DND-41 (cell line): Measurements from ENCODE around the gene METAP1D.

Experiments used
- ATAC-seq: fragments of 200-7000 bp; cut with Tn5 transposase; 3 replicates; pipeline ENCODE4 v1.9.1; 2021; ENCODE audit warnings: low read depth; ENCODE audit not compliant: insufficient read depth
- DNase-seq: peaks from one replicate; pipeline ENCODE4 v3.0.0-alpha.2; 2020
- H2AFZ ChIP-seq: 2 replicates; pipeline ENCODE4 v1.6.0; 2012; ENCODE audit warnings: low read depth, low read length
- H3K27ac ChIP-seq: 2 replicates; pipeline ENCODE4 v1.5.1; 2012; ENCODE audit warnings: low read length, inconsistent platforms
- H3K27me3 ChIP-seq: fragments of 200-600 bp; sonication (generic); 2 replicates; pipeline ENCODE4 v1.6.0; 2012; ENCODE audit warnings: low read length, mild to moderate bottlenecking, inconsistent platforms; ENCODE audit not compliant: insufficient read depth, poor library complexity
- H3K36me3 ChIP-seq: 2 replicates; pipeline ENCODE4 v1.5.1; 2012; ENCODE audit warnings: low read length, inconsistent platforms; ENCODE audit not compliant: insufficient read depth
- H3K4me1 ChIP-seq: 2 replicates; pipeline ENCODE4 v1.5.1; 2012; ENCODE audit warnings: mild to moderate bottlenecking, low read length; ENCODE audit not compliant: insufficient read depth
- H3K4me2 ChIP-seq: 2 replicates; pipeline ENCODE4 v1.6.0; 2012; ENCODE audit warnings: mild to moderate bottlenecking, moderate library complexity, low read length, inconsistent platforms; ENCODE audit not compliant: insufficient read depth
- H3K4me3 ChIP-seq, 2 experiments: fragments of 200-600 bp in 1 of 2; shearing (Covaris generic) in 1 of 2; 2 replicates each; pipeline ENCODE4 v1.5.1; 2012 to 2016; ENCODE audit warnings: inconsistent platforms in 2 of 2, low read length in 2 of 2, mild to moderate bottlenecking in 2 of 2, low read depth in 1 of 2, moderate library complexity in 1 of 2
- H3K79me2 ChIP-seq: 2 replicates; pipeline ENCODE4 v1.6.0; 2012; ENCODE audit warnings: low read length, inconsistent platforms; ENCODE audit not compliant: insufficient read depth
- H3K9ac ChIP-seq: 2 replicates; pipeline ENCODE4 v1.6.0; 2012; ENCODE audit warnings: low read depth, mild to moderate bottlenecking, inconsistent platforms, low read length, moderate library complexity
- H3K9me3 ChIP-seq: 2 replicates; pipeline ENCODE4 v1.5.1; 2012; ENCODE audit warnings: low read length, moderate library complexity, mild to moderate bottlenecking, inconsistent platforms; ENCODE audit not compliant: insufficient read depth, severe bottlenecking
- H4K20me1 ChIP-seq: 2 replicates; pipeline ENCODE4 v1.6.0; 2012; ENCODE audit warnings: low read length; ENCODE audit not compliant: insufficient read depth
- EZH2 ChIP-seq: IDR thresholded peaks from 3 replicates; pipeline ENCODE4 v1.6.1; 2012; ENCODE audit warnings: borderline replicate concordance, low read depth, mild to moderate bottlenecking, moderate library complexity, low read length, inconsistent platforms; ENCODE audit not compliant: severe bottlenecking
- TF ChIP-seq, protein P1 (sequence below): IDR thresholded peaks from 2 replicates; pipeline ENCODE4 v1.5.1; 2012; ENCODE audit warnings: borderline replicate concordance, low read length, moderate library complexity, mild to moderate bottlenecking; ENCODE audit not compliant: poor library complexity, severe bottlenecking; ENCODE audit errors: extremely low read depth

Gene METAP1D

GRCh38 chr2:172007372-172007771 is 7.6 kb downstream of the METAP1D start:
- Histone ChIP-seq H3K79me2 (no peaks in the 10 kb centered on the region), H3K9me3 (no peaks in the 10 kb centered on the region), H3K27ac (no peak overlapping the region), H3K4me2 (no peak overlapping the region), H3K27me3 (no peaks in the 10 kb centered on the region), H2AFZ (no peak overlapping the region), H3K9ac (no peak overlapping the region), H4K20me1 (no peaks in the 10 kb centered on the region), H3K4me3 (no peak overlapping the region), H3K4me1 (peaks cover 11% of the 10 kb centered on the region), H3K36me3 (no peaks in the 10 kb centered on the region)
- TF ChIP-seq, protein P1, sequence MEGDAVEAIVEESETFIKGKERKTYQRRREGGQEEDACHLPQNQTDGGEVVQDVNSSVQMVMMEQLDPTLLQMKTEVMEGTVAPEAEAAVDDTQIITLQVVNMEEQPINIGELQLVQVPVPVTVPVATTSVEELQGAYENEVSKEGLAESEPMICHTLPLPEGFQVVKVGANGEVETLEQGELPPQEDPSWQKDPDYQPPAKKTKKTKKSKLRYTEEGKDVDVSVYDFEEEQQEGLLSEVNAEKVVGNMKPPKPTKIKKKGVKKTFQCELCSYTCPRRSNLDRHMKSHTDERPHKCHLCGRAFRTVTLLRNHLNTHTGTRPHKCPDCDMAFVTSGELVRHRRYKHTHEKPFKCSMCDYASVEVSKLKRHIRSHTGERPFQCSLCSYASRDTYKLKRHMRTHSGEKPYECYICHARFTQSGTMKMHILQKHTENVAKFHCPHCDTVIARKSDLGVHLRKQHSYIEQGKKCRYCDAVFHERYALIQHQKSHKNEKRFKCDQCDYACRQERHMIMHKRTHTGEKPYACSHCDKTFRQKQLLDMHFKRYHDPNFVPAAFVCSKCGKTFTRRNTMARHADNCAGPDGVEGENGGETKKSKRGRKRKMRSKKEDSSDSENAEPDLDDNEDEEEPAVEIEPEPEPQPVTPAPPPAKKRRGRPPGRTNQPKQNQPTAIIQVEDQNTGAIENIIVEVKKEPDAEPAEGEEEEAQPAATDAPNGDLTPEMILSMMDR: no peak
- TF ChIP-seq EZH2: no peak
- ATAC-seq (no peak), DNase-seq (no peak)

DNA sequence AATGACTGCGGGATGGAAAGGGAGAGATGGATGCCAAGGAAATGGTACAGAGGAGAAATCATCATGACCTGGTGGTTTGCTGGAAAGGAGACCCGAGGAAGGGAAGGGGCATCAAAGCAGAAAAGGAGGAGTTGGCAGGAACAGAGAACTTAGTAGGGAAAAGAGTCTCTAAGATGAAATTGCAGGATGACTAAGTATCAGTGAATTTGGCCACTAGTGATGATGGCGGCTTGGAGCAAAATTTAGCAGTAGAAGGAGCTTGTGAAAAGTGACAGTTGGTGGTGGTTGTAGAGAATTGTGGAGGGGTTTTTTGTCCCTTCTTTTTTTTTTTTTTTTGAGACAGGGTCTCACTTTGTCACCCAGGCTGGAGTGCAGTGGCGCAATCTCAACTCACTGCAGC is 10.1 kb downstream of the METAP1D start:
- peaks cover 6% of the 10 kb centered on the region; the same call in 1 of the 2 replicates for H3K79me2 ChIP-seq
- H3K27me3 ChIP-seq: no peaks in the 10 kb centered on the region
- no peak for TF ChIP-seq EZH2
- TF ChIP-seq, protein P1: no peak
- H3K4me2 ChIP-seq: no peak overlapping the region
- no peak for ATAC-seq
- no peaks in the 10 kb centered on the region for H3K36me3 ChIP-seq
- no peak overlapping the region for H3K27ac ChIP-seq
- no peaks in the 10 kb centered on the region; the same call in 1 of the 2 replicates for H4K20me1 ChIP-seq
- H3K4me3 ChIP-seq: no peak overlapping the region
- no peak overlapping the region for H3K9ac ChIP-seq
- H3K4me1 ChIP-seq: peaks cover 16% of the 10 kb centered on the region
- no peak overlapping the region for H2AFZ ChIP-seq
- H3K9me3 ChIP-seq: no peaks in the 10 kb centered on the region
- no peak for DNase-seq

GRCh38 chr2:172011812-172012575 is 12.2 kb downstream of the METAP1D start:
- Histone ChIP-seq H3K36me3 (no peaks in the 10 kb centered on the region), H3K4me3 (no peak overlapping the region), H3K79me2 (peaks cover 6% of the 10 kb centered on the region; the same call in 1 of the 2 replicates), H2AFZ (no peak overlapping the region), H3K27me3 (no peaks in the 10 kb centered on the region), H3K27ac (peak overlapping the region; percentile 60), H3K4me2 (peak overlapping the region; percentile 34; the same call in 1 of the 2 replicates), H4K20me1 (no peaks in the 10 kb centered on the region; the same call in 1 of the 2 replicates), H3K4me1 (peaks cover 16% of the 10 kb centered on the region), H3K9ac (no peak overlapping the region), H3K9me3 (no peaks in the 10 kb centered on the region)
- ATAC-seq (peak; percentile 85), DNase-seq (peak; percentile 20)
- TF ChIP-seq EZH2: no peak
- TF ChIP-seq, protein P1: no peak
